Osteocyte (in vitro differentiated cells): ENCODE data around the gene NCOR1. TPM values are rescaled to one million over a fixed set of nuclear protein-coding genes. Genes with fewer than 3 reads are reported as not detected.

Experiments used
- DNase-seq: peaks from one replicate; pipeline ENCODE4 v3.0.0; 2021; ENCODE audit warnings: mixed read lengths; ENCODE audit not compliant: unreplicated experiment; ENCODE audit errors: extremely low spot score
- H3K27ac Mint-ChIP-seq: one replicate; pipeline ENCODE4 v1.8.0; 2021; ENCODE audit warnings: mild to moderate bottlenecking, mixed read lengths; ENCODE audit not compliant: unreplicated experiment
- H3K27me3 Mint-ChIP-seq: one replicate; pipeline ENCODE4 v1.8.0; 2021; ENCODE audit warnings: mixed read lengths; ENCODE audit not compliant: unreplicated experiment
- H3K36me3 Mint-ChIP-seq: one replicate; pipeline ENCODE4 v1.8.0; 2021; ENCODE audit warnings: mixed read lengths; ENCODE audit not compliant: unreplicated experiment
- H3K4me1 Mint-ChIP-seq: one replicate; pipeline ENCODE4 v1.8.0; 2021; ENCODE audit warnings: mixed read lengths; ENCODE audit not compliant: unreplicated experiment
- H3K4me3 Mint-ChIP-seq: one replicate; pipeline ENCODE4 v1.8.0; 2021; ENCODE audit warnings: mild to moderate bottlenecking, moderate library complexity, mixed read lengths; ENCODE audit not compliant: unreplicated experiment
- H3K9me3 Mint-ChIP-seq: one replicate; pipeline ENCODE4 v1.8.0; 2021; ENCODE audit warnings: mixed read lengths; ENCODE audit not compliant: unreplicated experiment
- CTCF ChIP-seq: fragments of 200-600 bp; sonication (generic); IDR thresholded peaks from 2 replicates; pipeline ENCODE4 v1.5.0; 2021; ENCODE audit warnings: antibody characterized with exemption, mild to moderate bottlenecking, moderate library complexity
- total RNA-seq: library from RNA; stranded (reverse); gene quantifications from 2 replicates; pipeline ENCODE4 v1.2.1, GENCODE V29; 2021

NCOR1 gene
- total RNA-seq, 1 donor from 2014 or later, result 132 TPM

DNA sequence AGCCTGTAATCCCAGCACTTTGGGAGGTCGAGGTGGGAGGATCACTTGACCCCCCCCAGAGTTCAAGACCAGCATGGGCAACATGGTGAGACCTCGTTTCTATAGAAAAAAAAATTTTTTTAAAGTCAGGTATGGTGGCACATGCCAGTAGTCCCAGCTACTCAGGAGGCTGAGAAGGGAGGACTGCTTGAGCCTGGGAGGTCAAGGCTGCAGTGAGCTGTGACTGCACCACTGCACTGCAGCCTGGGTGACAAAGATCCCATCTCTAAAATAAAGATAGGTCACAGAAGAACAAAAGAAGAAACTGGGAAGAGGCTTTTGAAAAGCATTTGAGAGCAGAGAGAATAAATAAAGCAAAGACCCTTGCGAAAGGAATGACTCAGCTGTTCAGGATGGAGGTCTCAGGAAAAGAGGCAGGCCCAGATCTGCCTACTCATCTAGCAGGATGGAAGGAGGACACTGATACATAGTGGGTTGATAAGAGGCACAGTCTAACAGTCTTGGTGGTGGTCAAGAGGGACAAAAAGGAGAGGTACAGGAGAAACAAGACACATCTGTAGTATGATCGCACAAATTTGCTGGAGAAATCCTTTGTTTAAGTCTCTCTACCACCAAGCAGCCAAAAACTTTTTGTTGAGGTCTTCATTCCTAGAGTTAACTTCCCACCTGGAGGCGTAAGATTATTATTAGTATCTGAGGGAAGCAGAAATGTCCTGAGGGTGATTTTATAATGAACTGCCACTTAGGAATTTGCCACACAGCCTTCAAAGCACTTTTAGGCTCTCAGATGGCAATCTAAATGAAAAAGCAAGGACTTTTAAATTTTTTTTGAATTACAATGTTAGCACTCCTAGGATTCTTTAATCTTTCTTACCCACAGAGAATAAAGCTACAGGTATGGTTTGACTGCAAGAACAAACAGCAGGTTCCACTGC lies 233.4 kb downstream of the NCOR1 start:
- Mint-ChIP-seq H3K4me3 (no peak overlapping the region), H3K9me3 (no peaks in the 10 kb centered on the region), H3K27me3 (no peaks in the 10 kb centered on the region), H3K27ac (peak overlapping the region; percentile 21), H3K36me3 (peaks cover 44% of the 10 kb centered on the region), H3K4me1 (peaks cover 24% of the 10 kb centered on the region)
- no peak for DNase-seq
- no peak for TF ChIP-seq CTCF

DNA sequence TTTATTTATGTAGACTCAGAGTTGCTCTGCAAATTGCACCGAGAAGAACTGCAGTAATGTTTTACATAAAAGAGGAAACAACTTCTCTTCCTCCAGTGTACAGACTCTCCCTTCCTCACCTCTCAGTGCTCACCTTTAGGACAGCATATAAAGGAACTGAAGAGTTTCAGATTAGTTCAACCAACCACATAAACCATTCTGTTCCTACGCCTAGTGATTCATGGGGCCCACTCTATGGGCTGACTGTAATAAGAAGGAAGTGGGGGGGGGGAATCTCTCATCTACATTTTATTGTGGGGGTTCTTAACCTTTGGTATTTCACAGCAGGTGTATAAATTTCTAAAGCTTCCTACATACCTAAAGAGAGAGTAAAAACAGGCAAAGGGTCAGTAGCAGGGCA lies 234.1 kb downstream of the NCOR1 start:
- H3K36me3 Mint-ChIP-seq, result peaks cover 39% of the 10 kb centered on the region
- no peak for DNase-seq

More for the DNA sequence above, 234.1 kb downstream of the NCOR1 start:
- no peak for TF ChIP-seq CTCF
- no peaks in the 10 kb centered on the region for H3K27me3 Mint-ChIP-seq
- H3K9me3 Mint-ChIP-seq, result no peaks in the 10 kb centered on the region
- peaks cover 24% of the 10 kb centered on the region for H3K4me1 Mint-ChIP-seq
- H3K4me3 Mint-ChIP-seq, result no peak overlapping the region
- H3K27ac Mint-ChIP-seq, result no peak overlapping the region

Other genes starting within 250 kb of the NCOR1 start
- 20.3 and 22.2 TPM in 2 replicates for gene ZSWIM7, start 215.8 kb downstream of the NCOR1 start, total RNA-seq
- gene TTC19, start 215.7 kb downstream of the NCOR1 start, total RNA-seq, result 34.4 and 35.9 TPM in 2 replicates
- gene PIGL, start 1.7 kb upstream of the NCOR1 start, total RNA-seq, result 28.6 and 31.0 TPM in 2 replicates
- 11.3 and 13.2 TPM in 2 replicates for gene CENPV, start 137.9 kb upstream of the NCOR1 start, total RNA-seq
- gene UBB, start 165.6 kb upstream of the NCOR1 start, total RNA-seq, result 1,191 and 1,207 TPM in 2 replicates
- gene TRPV2, start 200.0 kb upstream of the NCOR1 start, total RNA-seq, result 1.3 and 1.9 TPM in 2 replicates